Inferior parietal cortex (tissue), 1 donor: ENCODE results near the gene ZNF107.
"Not testable (repeated sequence)": the region's sequence is repeated elsewhere in the genome, so short reads cannot be mapped to it uniquely, and the experiment has no call there.

Experiments used
- DNase-seq: peaks from one replicate; pipeline ENCODE4 v3.0.0-alpha.2; 2016; ENCODE audit errors: extremely low spot score

The ZNF107 gene

DNA sequence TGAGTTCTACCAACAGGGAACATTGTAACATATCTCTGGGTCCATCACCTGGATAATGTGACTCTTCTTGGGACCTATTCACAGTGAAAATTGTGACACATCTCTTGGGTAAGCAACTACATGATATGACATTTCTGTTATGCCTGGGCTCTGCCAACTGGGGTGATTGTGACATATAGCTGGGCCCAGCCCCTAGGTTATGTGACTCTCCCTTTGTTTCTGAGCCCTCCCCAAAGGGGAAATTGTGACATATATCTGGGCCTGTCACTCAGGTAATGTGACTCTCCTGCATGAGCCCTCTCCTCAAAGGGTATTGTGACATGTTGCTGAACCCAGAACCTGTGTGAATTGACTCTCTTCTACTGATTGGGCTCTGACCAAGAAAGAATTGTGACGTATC lies 22.4 kb upstream of the ZNF107 start:
- no peak for DNase-seq

DNA sequence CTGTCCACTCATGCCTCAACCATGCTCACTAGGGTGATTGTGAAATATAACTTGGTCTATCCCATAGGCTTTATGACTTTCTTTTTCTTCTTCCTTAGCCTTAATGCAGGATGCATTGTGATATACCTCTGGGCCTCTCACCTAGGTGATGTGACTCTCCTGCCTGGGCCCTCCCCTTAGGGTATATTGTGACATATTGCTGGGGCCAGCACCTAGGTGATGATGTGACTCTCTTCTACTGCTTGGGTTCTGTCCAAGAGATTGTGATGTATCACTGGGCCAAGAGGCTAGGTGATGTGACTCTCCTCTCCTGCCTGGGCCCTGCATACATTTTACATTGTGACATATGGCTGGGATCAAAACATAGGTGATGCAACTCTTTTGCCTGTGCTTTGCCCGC lies 14.7 kb upstream of the ZNF107 start:
- no peak for DNase-seq

DNA sequence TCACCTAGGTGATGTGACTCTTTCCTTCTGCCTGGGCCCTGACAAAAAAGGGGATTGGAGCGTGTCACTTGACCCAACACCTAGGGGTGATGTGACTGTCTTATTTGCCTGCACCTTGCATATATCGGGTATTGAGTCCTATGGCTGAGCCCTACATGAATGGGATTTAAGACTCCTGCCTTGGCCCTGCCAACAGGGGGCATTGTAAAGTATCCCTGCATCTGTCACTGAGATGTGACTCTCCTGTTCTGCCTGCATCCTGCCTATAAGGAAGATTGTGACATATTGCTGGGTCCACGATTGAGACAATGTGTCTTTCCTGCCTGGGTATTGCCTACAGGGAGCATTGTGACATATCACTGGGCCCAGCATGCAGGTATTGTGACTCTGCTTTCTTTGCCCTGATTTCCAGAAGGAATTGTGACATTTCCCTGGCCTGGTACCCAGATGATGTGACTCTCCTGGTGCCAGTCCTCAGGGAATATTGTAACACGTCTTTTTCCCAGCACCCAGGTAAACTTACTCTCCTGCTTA lies 14.2 kb upstream of the ZNF107 start:
- no peak for DNase-seq

DNA sequence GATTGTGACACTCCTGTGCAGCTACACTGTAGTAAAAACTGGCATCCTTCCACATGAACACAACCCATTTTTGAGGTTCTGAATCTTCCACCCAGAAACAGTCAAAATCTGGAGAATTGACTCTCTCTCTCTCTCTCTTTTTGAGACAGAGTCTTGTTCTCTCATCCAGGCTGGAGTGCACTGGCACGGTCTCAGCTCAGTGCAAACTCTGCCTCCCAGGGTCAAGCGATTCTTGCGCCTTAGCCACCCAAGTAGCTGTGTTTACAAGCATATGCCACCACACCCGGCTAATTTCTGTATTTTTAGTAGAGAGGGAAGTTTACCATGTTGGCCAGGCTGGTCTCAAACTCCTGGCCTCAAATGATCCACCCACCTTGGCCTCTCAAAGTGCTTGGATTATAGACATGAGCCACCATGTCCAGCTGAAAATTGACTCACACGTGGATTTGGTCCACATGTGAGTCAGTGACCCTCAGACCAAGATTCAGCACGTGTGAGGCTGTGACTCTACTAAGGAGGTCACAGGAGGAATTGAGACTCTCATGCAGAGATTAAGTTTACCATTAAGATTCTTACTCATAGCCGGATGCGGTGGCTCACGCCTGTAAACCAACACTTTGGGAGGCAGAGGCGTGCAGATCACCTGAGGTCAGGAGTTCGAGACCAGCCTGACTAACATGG lies 12.1 kb upstream of the ZNF107 start:
- no peak for DNase-seq

DNA sequence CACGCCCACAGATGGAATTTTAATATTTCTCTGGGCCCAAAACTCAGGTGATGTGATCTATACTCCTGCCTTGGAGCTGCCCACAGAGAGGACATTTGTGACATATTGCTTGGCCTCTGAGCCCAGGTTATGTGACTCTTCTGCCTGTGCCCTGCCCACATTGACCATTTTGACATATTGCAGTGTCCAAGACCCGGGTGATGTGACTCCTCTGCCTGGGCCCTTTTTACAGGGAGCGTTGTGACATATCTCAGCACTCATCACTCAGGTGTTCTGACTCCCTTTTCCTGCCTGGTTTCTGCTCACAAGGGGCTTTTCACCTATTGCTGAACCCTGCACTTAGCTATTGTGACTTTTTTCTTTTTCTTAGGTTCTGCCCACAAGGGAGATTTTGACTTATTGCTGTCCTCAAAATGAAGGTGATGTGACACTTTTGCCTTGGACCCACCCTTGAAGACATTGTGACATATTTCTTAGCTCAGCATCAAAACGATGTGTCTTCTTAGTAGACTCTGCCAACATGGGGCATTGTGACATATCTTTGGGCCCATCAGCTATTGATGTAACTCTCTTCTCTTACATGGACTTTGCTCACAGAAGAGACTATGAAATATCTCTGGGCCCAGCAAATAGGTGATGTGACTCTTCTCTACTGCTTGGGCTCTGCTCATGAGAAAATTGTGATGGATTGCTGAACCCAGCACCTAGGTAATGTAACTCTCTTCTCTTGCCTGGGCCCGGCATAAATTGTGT lies 11.0 kb upstream of the ZNF107 start:
- no peak for DNase-seq

DNA sequence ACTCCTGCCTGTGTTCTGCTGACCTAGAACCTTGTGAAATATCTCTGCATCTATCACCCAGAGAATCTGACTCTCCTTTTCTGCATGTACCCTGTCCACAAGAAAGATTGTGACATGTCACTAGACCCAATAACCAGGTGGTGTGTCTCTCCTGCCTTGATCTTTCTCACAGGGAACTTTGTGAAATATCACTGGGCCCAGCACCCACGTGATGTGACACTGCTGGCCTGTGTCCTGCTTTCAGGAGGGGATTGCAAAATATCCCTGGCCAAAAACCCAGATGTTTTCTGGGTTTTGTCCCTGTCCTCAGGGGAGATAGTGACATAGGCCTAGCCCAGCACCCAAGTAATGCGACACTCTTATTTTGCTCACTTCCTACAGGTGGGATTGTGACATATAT lies 10.1 kb upstream of the ZNF107 start:
- no peak for DNase-seq

DNA sequence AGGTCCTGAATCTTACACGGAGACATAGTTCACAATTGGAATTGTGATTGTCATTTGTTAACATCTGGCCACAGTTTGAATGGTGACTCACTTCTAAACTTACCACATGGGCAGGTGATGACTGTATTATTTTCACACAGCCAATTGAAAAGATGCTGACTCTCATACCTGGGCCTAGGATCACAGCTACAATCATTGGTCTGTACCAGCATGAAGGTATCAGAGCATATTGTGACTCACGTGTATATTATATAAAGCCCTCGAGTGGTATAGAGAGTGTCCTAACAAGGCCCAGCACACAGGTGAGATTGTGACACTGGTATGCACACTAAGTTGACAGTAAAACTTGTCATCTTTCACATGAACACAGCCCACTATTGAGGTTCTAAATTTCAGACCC lies 9.4 kb upstream of the ZNF107 start:
- no peak for DNase-seq

DNA sequence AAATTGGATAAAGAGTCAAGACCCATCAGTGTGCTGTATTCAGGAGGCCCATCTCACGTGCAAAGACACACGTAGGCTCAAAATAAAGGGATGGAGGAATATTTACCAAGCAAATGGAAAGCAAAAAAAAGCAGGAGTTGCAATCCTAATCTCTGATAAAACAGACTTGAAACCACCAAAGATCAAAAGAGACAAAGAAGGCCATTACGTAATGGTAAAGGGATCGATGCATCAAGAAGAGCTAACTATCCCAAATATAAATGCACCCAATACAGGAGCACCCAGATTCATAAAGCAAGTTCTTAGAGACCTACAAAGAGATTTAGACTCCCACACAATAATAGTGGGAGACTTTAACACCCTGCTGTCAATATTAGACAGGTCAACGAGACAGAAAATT lies 3.8 kb upstream of the ZNF107 start:
- not testable (repeated sequence) for DNase-seq

DNA sequence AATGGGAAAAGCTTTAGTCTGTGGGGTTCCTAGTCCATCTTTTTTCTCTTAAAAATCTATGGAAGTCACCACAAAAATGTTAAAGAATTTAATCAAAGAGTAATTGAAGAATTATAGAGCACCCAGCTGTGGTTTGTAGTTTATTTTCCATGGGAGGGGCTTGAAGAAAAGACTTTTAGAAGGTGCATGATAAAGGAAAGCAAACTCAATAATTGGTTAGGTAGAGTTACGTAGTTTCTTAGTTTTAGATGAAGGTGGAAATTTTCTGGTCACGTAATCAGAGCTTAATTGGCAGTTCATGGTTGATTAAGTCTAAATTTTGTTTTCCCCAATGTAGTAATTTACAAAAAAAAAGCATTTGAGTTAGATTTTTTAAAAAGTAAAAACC lies 724 bp downstream of the ZNF107 start:
- DNase-seq: no peak

DNA sequence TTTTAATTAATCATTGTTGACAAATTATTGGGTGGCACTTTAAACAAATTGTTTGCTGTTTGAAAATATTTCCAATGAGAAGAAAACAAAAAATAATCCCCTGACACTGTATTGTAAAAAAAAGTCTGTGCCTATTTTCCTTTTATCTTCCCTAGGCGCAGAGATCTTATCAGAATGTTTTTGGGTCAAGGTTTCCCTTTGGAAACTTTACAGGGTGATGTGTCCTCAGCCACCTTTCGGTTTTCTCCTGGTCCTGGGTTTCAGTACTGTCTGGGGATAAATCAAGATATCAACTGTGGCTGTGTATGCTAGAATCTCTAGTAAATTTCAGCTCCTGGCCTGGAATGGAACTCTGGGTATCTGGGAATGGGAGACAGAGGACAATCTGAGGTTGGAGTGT lies 1.4 kb downstream of the ZNF107 start:
- no peak for DNase-seq

DNA sequence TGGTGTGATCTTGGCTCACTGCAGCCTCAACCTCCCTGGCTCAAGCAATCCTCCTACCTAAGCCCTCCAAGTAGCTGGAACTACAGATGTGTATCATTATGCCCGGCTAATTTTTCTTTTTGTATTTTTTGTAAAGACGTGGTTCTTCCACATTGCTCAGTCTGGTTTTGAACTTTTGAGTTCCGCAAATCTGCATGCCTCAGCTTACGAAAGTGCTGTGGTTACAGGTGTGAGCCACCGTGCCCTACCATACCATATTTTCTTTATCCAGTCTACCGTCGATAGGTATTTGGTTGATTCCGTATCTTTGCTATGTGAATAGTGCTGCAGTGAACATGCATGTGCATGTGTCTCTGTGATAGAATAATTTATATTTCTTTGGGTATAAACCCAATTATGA lies 6.5 kb downstream of the ZNF107 start:
- no peak for DNase-seq

DNA sequence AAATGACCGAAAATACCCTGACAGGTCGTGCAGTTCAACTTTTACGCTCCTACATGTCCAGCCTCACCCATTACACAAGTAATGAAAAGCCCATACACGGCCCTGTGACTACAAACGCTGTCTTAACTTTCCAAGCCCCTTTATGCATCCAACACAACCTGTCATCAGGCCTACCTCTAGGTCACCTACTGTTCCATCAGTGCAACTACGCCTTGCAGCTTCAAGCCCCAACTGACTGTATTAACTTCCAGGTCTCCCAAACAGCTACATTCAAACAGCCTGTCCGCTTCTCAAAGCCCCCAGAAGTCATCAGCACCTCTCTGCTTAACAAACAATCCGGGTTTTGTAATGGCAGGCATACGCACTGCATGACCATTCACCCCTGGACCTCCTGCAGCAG lies 19.2 kb downstream of the ZNF107 start:
- DNase-seq: no peak

DNA sequence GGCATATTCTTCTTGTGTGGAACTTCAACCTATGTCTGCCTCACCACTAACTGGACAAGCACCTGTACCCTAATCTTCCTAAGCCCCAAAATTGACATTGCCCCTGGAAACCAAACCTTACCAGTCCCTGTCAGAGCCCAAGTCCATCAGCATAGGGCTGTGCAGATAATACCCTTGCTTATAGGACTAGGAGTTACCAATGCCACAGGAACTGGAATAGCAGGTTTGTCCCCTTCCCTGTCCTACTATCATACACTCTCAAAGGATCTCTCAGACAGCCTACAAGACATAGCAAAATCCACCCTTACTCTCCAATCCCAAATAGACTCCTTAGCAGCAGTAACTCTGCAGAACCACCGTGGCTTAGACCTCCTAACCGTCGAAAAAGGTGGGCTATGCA lies 19.8 kb downstream of the ZNF107 start:
- DNase-seq: no peak

DNA sequence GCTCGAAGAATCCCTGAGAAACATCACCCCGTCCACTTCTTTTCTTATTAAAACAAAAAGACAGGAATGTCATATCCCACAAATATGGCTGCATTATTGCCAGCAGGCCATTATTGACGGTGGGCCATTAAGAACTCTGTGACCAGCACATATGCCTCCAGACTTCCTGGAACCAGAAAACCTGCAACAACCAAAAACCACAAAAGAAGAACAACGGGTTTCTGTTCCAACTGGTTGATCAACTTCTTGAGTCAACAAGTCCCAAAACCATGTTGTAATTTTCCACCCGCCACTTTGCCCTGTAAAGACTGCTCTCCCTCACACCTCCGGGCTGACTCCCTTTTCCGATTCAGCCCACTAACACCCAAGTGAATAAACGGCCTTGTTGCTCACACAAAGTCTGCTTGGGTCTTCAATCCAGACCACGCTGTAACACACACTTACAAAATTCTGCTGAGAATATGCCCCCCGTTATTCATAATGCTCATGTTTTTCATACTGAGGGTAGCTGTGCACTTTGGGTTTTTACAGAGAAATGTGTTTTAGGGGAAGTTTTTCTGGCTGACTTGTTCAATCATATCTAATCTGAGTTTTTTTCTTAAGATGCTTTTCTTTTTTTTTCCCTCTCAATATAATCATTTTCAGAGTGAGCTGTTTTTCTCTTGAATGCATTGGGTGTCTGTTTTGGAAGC lies 20.7 kb downstream of the ZNF107 start:
- no peak for DNase-seq

DNA sequence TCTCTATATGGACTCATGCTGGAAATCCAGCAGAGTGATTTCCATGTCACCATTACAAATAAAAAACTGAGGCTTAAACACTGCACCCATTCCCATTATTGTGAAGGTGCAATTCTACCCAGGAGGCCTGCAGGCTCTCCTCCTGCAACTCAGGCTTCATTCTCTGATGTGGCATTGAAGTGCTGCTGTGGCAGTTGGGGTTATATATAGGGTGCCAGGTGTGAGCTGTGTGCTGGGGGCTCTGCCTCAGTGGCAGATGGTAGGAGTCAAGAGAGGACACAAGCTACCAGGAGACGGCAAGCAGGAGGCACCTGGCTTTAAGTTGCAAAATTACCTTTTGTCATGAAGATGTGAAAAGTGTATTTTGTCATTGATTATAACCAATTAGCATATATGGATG lies 21.3 kb downstream of the ZNF107 start:
- DNase-seq: no peak

DNA sequence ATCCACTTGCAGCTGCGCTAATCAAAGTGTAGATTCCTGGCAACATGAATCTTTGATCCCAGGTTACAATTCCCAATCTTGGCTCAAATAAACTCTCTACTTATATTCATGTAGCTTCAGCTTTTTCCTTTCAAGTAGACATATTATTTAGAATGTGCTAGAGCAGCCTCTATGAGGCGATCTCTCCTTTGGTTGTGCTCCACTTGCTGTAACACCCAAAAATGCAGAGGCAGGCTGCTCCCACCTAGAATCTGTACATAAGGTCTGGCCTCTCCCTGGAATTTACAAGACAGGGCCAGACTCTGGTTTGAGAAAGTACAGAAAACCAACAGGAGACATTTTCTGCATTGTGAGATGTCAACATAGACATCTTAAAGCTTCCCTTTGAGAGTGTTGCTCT lies 23.1 kb downstream of the ZNF107 start:
- no peak for DNase-seq

DNA sequence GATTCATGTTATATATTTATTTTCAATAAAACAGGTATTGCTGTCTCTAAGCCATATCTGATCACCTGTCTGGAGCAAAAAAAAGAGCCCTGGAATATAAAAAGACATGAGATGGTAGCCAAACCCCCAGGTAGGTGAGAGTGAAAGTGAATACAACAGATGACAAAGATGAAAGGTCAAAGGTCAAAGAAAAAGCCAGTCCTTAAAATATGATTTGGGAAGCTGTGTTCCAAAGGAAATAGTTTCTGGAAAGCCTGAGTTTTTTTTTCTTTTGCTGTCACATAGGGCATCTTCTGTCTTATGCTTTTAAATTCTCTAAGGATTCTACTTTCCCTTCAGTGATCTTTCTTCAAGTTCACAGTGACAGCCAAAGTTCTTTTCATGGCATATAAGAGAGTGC lies 25.9 kb downstream of the ZNF107 start:
- DNase-seq: no peak

DNA sequence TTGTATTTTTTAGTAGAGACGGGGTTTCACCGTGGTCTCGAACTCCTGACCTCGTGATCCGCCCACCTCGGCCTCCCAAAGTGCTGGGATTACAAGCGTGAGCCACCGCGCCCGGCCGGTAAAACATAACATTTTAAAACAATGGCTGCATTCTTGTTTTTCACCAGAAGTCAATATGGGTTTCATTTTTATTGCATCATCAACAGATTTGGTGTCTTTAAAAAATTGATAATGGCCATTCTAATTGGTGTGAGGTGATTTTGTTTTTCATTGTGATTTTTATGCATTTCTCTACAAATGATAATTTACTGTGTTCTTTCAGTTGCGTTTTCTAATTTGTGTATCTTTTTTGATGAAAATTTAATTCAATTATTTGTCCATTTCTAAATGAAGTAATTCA lies 31.9 kb downstream of the ZNF107 start:
- not testable (repeated sequence) for DNase-seq

DNA sequence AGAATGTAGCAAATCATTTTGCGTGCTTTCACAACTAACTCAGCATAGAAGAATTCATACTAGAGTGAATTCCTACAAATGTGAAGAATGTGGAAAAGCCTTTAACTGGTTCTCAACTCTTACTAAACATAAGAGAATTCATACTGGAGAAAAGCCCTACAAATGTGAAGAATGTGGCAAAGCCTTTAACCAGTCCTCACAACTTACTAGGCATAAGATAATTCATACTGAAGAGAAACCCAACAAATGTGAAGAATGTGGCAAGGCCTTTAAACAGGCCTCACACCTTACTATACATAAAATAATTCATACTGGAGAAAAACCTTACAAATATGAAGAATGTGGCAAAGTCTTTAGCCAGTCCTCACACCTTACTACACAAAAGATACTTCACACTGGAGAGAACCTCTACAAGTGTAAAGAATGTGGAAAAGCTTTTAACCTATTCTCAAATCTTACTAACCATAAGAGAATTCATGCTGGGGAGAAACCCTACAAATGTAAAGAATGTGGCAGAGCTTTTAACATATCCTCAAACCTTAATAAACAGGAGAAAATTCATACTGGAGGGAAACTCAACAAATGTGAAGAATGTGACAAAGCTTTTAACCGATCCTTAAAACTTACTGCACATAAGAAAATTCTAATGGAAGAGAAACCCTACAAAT lies 40.8 kb downstream of the ZNF107 start:
- DNase-seq: no peak

DNA sequence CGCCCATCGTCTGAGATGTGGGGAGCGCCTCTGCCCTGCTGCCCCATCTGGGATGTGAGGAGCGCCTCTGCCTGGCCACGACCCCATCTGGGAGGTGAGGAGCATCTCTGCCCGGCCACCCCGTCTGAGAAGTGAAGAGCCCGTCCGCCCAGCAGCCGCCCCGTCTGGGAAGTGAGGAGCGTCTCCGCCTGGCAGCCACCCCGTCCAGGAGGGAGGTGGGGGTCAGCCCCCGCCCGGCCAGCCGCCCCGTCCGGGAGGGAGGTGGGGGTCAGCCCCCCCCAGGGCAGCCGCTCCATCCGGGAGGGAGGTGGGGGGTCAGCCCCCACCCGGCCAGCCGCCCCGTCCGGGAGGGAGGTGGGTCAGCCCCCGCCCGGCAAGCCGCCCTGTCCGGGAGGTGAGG lies 52.0 kb downstream of the ZNF107 start:
- DNase-seq: not testable (repeated sequence)

DNA sequence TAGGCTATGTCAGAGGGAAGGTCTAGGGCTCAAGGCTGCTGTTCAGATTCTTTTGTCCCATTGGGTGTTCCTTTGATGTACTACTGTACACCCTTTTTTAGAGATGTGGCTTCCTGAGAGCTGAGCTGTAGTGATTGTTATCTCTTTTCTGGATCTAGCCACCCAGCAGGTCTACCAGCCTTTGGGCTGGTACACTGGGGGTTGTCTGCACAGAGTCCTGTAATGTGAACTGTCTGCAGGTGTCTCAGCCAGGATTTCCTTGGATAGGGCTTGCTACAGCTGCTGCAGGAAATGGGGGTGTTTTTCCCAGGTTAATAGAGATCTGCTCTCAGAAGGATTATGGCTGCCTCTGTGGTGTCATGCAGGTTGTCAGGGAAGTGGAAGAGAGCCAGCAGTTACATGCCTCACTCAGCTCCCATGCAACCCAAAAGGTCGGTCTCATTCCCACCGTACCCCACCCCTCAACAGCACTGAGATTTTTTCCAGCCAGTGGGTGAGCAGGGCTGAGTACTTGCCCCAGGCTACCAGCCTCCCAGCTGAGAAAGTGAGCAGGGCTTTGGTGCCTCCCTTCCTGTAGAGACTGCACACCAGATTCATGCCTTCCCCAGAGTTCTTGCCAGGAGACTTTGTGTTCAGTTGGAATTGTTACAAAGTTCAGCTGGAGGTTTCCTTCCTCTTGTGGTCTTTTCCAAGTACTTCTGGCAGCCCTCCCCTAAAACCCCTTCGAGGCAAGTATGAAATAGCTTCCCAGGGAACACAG lies 63.3 kb downstream of the ZNF107 start:
- no peak for DNase-seq
